ENCODE data around the gene IL3.

Gene IL3

GRCh38 chr5:132037353-132037752, 23.1 kb upstream of the IL3 start:
- no peak overlapping the region for H3K4me3 Mint-ChIP-seq
- peaks cover 0 to 7% of the 10 kb centered on the region in 2 donors for H3K36me3 Mint-ChIP-seq
- ATAC-seq (replicated peaks) (no peak), DNase-seq (no peak)
- peaks cover 38 to 40% of the 10 kb centered on the region in 2 donors for H3K27me3 Mint-ChIP-seq
- peaks cover 13 to 17% of the 10 kb centered on the region in 2 donors for H3K9me3 Mint-ChIP-seq
- no peak overlapping the region for H3K27ac Mint-ChIP-seq
- H3K4me1 Mint-ChIP-seq = peaks cover 2 to 7% of the 10 kb centered on the region in 2 donors

- H3K36me3 Mint-ChIP-seq = peaks cover 0 to 3% of the 10 kb centered on the region in 2 donors
- no peak overlapping the region for H3K27ac Mint-ChIP-seq
- H3K9me3 Mint-ChIP-seq = peaks cover 0 to 1% of the 10 kb centered on the region in 2 donors
- no peak for ATAC-seq (replicated peaks)
- H3K4me3 Mint-ChIP-seq = no peak overlapping the region
- peaks cover 29 to 39% of the 10 kb centered on the region in 2 donors for H3K27me3 Mint-ChIP-seq
- no peak for DNase-seq
- H3K4me1 Mint-ChIP-seq = no peaks in the 10 kb centered on the region
These were observed 16.2 kb upstream of the IL3 start for GRCh38 chr5:132044207-132044606.

- Mint-ChIP-seq H3K9me3 (peaks cover 0 to 1% of the 10 kb centered on the region in 2 donors), H3K27me3 (peaks cover 13 to 27% of the 10 kb centered on the region in 2 donors), H3K4me3 (no peak overlapping the region), H3K27ac (no peak overlapping the region), H3K4me1 (no peaks in the 10 kb centered on the region), H3K36me3 (no peaks in the 10 kb centered on the region)
- no peak for ATAC-seq (replicated peaks)
- no peak for DNase-seq
These were observed 13.6 kb upstream of the IL3 start for GRCh38 chr5:132046880-132047299.

- peaks cover 4 to 9% of the 10 kb centered on the region in 2 donors for H3K27me3 Mint-ChIP-seq
- no peaks in the 10 kb centered on the region for H3K4me1 Mint-ChIP-seq
- ATAC-seq (replicated peaks) (no peak), DNase-seq (no peak)
- no peak overlapping the region for H3K27ac Mint-ChIP-seq
- no peak overlapping the region for H3K4me3 Mint-ChIP-seq
- H3K9me3 Mint-ChIP-seq = no peaks in the 10 kb centered on the region
- H3K36me3 Mint-ChIP-seq = no peaks in the 10 kb centered on the region
These were observed 11.4 kb upstream of the IL3 start for GRCh38 chr5:132049093-132049492.

- H3K27me3 Mint-ChIP-seq = peaks cover 4 to 9% of the 10 kb centered on the region in 2 donors
- no peaks in the 10 kb centered on the region for H3K4me1 Mint-ChIP-seq
- no peak overlapping the region for H3K4me3 Mint-ChIP-seq
- H3K36me3 Mint-ChIP-seq = no peaks in the 10 kb centered on the region
- no peaks in the 10 kb centered on the region for H3K9me3 Mint-ChIP-seq
- no peak for ATAC-seq (replicated peaks)
- DNase-seq = no peak
- no peak overlapping the region for H3K27ac Mint-ChIP-seq
These were observed 10.9 kb upstream of the IL3 start for GRCh38 chr5:132049559-132049958.

GRCh38 chr5:132050136-132050535, 10.3 kb upstream of the IL3 start:
- ATAC-seq (replicated peaks) (peak; percentile 66 to 69), DNase-seq (no peak)
- Mint-ChIP-seq H3K27me3 (peaks cover 4 to 9% of the 10 kb centered on the region in 2 donors), H3K4me3 (no peak overlapping the region), H3K27ac (no peak overlapping the region), H3K36me3 (no peaks in the 10 kb centered on the region), H3K9me3 (no peaks in the 10 kb centered on the region), H3K4me1 (no peaks in the 10 kb centered on the region)

- Mint-ChIP-seq H3K4me1 (no peaks in the 10 kb centered on the region), H3K27me3 (peaks cover 4 to 9% of the 10 kb centered on the region in 2 donors), H3K9me3 (no peaks in the 10 kb centered on the region), H3K27ac (no peak overlapping the region), H3K4me3 (no peak overlapping the region), H3K36me3 (no peaks in the 10 kb centered on the region)
- no peak for ATAC-seq (replicated peaks)
- no peak for DNase-seq
These were observed 9.5 kb upstream of the IL3 start for GRCh38 chr5:132050661-132051552.

- no peak for DNase-seq
- ATAC-seq (replicated peaks) = no peak
- Mint-ChIP-seq H3K36me3 (no peaks in the 10 kb centered on the region), H3K9me3 (no peaks in the 10 kb centered on the region), H3K4me1 (no peaks in the 10 kb centered on the region), H3K4me3 (no peak overlapping the region), H3K27me3 (peaks cover 9 to 10% of the 10 kb centered on the region in 2 donors), H3K27ac (no peak overlapping the region)
These were observed 7.9 kb upstream of the IL3 start for GRCh38 chr5:132052520-132052919.

- DNase-seq (no peak), ATAC-seq (replicated peaks) (no peak)
- H3K9me3 Mint-ChIP-seq = no peaks in the 10 kb centered on the region
- H3K4me1 Mint-ChIP-seq = no peaks in the 10 kb centered on the region
- H3K4me3 Mint-ChIP-seq = no peak overlapping the region
- H3K36me3 Mint-ChIP-seq = no peaks in the 10 kb centered on the region
- no peak overlapping the region for H3K27ac Mint-ChIP-seq
- peaks cover 9 to 13% of the 10 kb centered on the region in 2 donors for H3K27me3 Mint-ChIP-seq
These were observed 7.0 kb upstream of the IL3 start for GRCh38 chr5:132053483-132053882.

GRCh38 chr5:132054031-132054696, 6.3 kb upstream of the IL3 start:
- Mint-ChIP-seq H3K36me3 (no peaks in the 10 kb centered on the region), H3K4me1 (peaks cover 1 to 3% of the 10 kb centered on the region in 2 donors), H3K4me3 (no peak overlapping the region), H3K9me3 (no peaks in the 10 kb centered on the region), H3K27me3 (peaks cover 9 to 15% of the 10 kb centered on the region in 2 donors), H3K27ac (no peak overlapping the region)
- ATAC-seq (replicated peaks) (no peak), DNase-seq (no peak)

GRCh38 chr5:132054697-132055440, 5.6 kb upstream of the IL3 start:
- no peak overlapping the region for H3K4me3 Mint-ChIP-seq
- no peak for ATAC-seq (replicated peaks)
- no peak overlapping the region for H3K27ac Mint-ChIP-seq
- H3K4me1 Mint-ChIP-seq = peaks cover 7 to 10% of the 10 kb centered on the region in 2 donors
- no peaks in the 10 kb centered on the region for H3K36me3 Mint-ChIP-seq
- DNase-seq = no peak
- H3K27me3 Mint-ChIP-seq = peaks cover 9 to 19% of the 10 kb centered on the region in 2 donors
- no peaks in the 10 kb centered on the region for H3K9me3 Mint-ChIP-seq

GRCh38 chr5:132055441-132055807, 5.0 kb upstream of the IL3 start:
- ATAC-seq (replicated peaks) (no peak), DNase-seq (no peak)
- peaks cover 9 to 19% of the 10 kb centered on the region in 2 donors for H3K27me3 Mint-ChIP-seq
- H3K27ac Mint-ChIP-seq = no peak overlapping the region
- H3K4me1 Mint-ChIP-seq = peaks cover 7 to 15% of the 10 kb centered on the region in 2 donors
- H3K36me3 Mint-ChIP-seq = no peaks in the 10 kb centered on the region
- no peaks in the 10 kb centered on the region for H3K9me3 Mint-ChIP-seq
- no peak overlapping the region for H3K4me3 Mint-ChIP-seq

GRCh38 chr5:132055808-132056609, 4.4 kb upstream of the IL3 start:
- DNase-seq = no peak

More at GRCh38 chr5:132055808-132056609, 4.4 kb upstream of the IL3 start:
- Mint-ChIP-seq H3K27ac (no peak overlapping the region), H3K9me3 (no peaks in the 10 kb centered on the region), H3K4me3 (no peak overlapping the region), H3K36me3 (no peaks in the 10 kb centered on the region), H3K27me3 (peaks cover 9 to 19% of the 10 kb centered on the region in 2 donors), H3K4me1 (peaks cover 10 to 21% of the 10 kb centered on the region in 2 donors)
- no peak for ATAC-seq (replicated peaks)

Data from stimulated activated naive B cell treated with anti-CD40 and anti-IgM and Interleukin-4, amounts not matched to agents 10 μg/mL and 1 μg/mL and 100 μg/mL, for 72 hours (primary cell).